ENCODE data around the gene METTL27. TPM values are rescaled to one million over a fixed set of nuclear protein-coding genes. Genes with fewer than 3 reads are reported as not detected.

Gene METTL27
- total and polyA plus RNA-seq, 2 of the 8 experiments (the other 6 are each of a cell fraction or from before 2014, with no cell fraction given) = 6.2 to 12.0 TPM

GRCh38 chr7:73870041-73870492 is 27.8 kb upstream of the METTL27 start:
- Histone ChIP-seq H2BK120ac (replicated peaks; ENCODE audit: low read depth, low read length) (no peak overlapping the region), H2BK15ac (ENCODE audit: low read length) (peak overlapping the region; percentile 97; the same call in 1 of the 2 replicates), H3K4me3 (ENCODE audit: extremely low read depth in 1 of 4, insufficient read depth in 2 of 4, low read depth in 3 of 4, low read length in 4 of 4) (no peak overlapping the region), H2BK5ac (ENCODE audit: low read depth, low read length) (peak overlapping the region; percentile 66; the same call in 1 of the 2 replicates), H4K91ac (replicated peaks; ENCODE audit: insufficient read length, low read length) (peak overlapping the region; percentile 73), H3K9ac (replicated peaks in 1 of 4; ENCODE audit: extremely low read depth in 1 of 4, low read depth in 3 of 4, low read length in 3 of 4) (no peak overlapping the region), H4K20me1 (replicated peaks in 1 of 2; ENCODE audit: control insufficient read depth in 1 of 2, insufficient read depth in 2 of 2, low read length in 2 of 2) (peaks cover 0 to 1% of the 10 kb centered on the region in 2 experiments), H3K27ac (ENCODE audit: low read depth, low read length) (no peak overlapping the region), H3K36me3 (ENCODE audit: control insufficient read depth in 2 of 4, insufficient read depth in 4 of 4, low read length in 3 of 4) (no peaks in the 10 kb centered on the region), H3K27me3 (replicated peaks in 1 of 4; ENCODE audit: control insufficient read depth in 3 of 4, extremely low read depth in 1 of 4, insufficient read depth in 3 of 4, low read length in 3 of 4) (no peaks in the 10 kb centered on the region), H3K79me2 (ENCODE audit: control insufficient read depth in 1 of 2, insufficient read depth in 2 of 2, low read length in 2 of 2) (no peaks in the 10 kb centered on the region), H3K4me2 (ENCODE audit: insufficient read depth in 1 of 2, low read depth in 2 of 2, low read length in 2 of 2) (no peak overlapping the region; a peak in 1 of 4 replicates), H3K4me1 (replicated peaks in 1 of 4; ENCODE audit: control insufficient read depth in 3 of 4, insufficient read depth in 4 of 4, low read length in 3 of 4) (peaks cover 3 to 21% (median 14%) of the 10 kb centered on the region in 4 experiments), H3K14ac (ENCODE audit: insufficient read length) (no peak overlapping the region), H2AK5ac (ENCODE audit: low read depth, low read length) (no peak overlapping the region), H3K4ac (replicated peaks; ENCODE audit: insufficient read length, low read depth, low read length) (peak overlapping the region; percentile 94), H4K8ac (ENCODE audit: extremely low read depth, insufficient read depth, low read length) (peak overlapping the region; percentile 57; the same call in 1 of the 2 replicates), H3K9me3 (ENCODE audit: insufficient read depth in 2 of 2, low read depth in 1 of 2, low read length in 1 of 2) (no peaks in the 10 kb centered on the region), H3K79me1 (ENCODE audit: low read depth, low read length) (no peaks in the 10 kb centered on the region), H4K5ac (ENCODE audit: insufficient read length, low read depth, low read length) (peak overlapping the region; percentile 5), H2BK20ac (ENCODE audit: low read length) (no peak overlapping the region), H2AFZ (ENCODE audit: low read length) (peak overlapping the region; percentile 91; the same call in 1 of the 2 replicates), H3K56ac (replicated peaks; ENCODE audit: insufficient read length, low read depth, low read length) (no peak overlapping the region), H3K23me2 (ENCODE audit: low read depth, low read length) (peaks cover 12% of the 10 kb centered on the region; the same call in 1 of the 2 replicates), H3K23ac (ENCODE audit: insufficient read length) (no peak overlapping the region), H3K18ac (ENCODE audit: extremely low read depth, low read length) (peak overlapping the region; percentile 60; the same call in 1 of the 2 replicates), H2BK12ac (ENCODE audit: low read depth, low read length) (peak overlapping the region; percentile 77; the same call in 1 of the 2 replicates)
- CTCF ChIA-PET (ENCODE audit: partially characterized antibody) = interaction anchor here (0.6 to 1.6 kb wide), 11 partner anchors 11 to 239 kb away, joined by 3 to 10 read pairs (median 3); no protein-coding TSS in a partner anchor
- POLR2A ChIA-PET (ENCODE audit: partially characterized antibody) = interaction anchor here (0.6 to 1.1 kb wide), 3 partner anchors 140 to 531 kb away, joined by 3 to 4 read pairs (median 3); no protein-coding TSS in a partner anchor
- FAIRE-seq = no peak
- peak in 1 of 2 experiments; percentile 62 for DNase-seq (ENCODE audit: low read depth in 1 of 2, low spot score in 2 of 2)
- 79% methylated on average over 15 of the region's 15 CpGs; no CpG with 5 or more reads in 1 of the 2 experiments for WGBS, 2 experiments (ENCODE audit: extremely low coverage in 1 of 2, insufficient coverage in 1 of 2, insufficient read length in 1 of 2, insufficient replicate concordance in 2 of 2, low coverage in 1 of 2, low lambda C conversion rate in 2 of 2, missing lambda C conversion rate in 1 of 2)
- TF ChIP-seq SP2 (IDR thresholded peaks at IDR 0.05; ENCODE audit: low read length) = no peak
- TF ChIP-seq TBP (IDR thresholded peaks at IDR 0.05; ENCODE audit: low read depth, low read length) = no peak
- no peak for TF ChIP-seq MAFK (IDR thresholded peaks at IDR 0.05; ENCODE audit: low read depth, low read length)
- no peak for TF ChIP-seq E2F6 (IDR thresholded peaks at IDR 0.05)
- TF ChIP-seq CTCF (IDR thresholded peaks at IDR 0.05; ENCODE audit: control extremely low read depth in 1 of 3, insufficient read depth in 1 of 3, low read depth in 1 of 3, low read length in 3 of 3) = no peak
- no peak for TF ChIP-seq EGR1 (IDR thresholded peaks at IDR 0.05; ENCODE audit: borderline replicate concordance, low read depth, low read length)
- no peak for TF ChIP-seq ZNF274 (IDR thresholded peaks at IDR 0.05; ENCODE audit: borderline replicate concordance, extremely low read depth, low read length)
- TF ChIP-seq POU5F1 (IDR thresholded peaks at IDR 0.05; ENCODE audit: low read depth, low read length) = no peak
- no peak for TF ChIP-seq USF2 (IDR thresholded peaks at IDR 0.05; ENCODE audit: low read length)

Measured in H1 (cell line).